Neural progenitor cell (in vitro differentiated cells): Measurements from ENCODE around the gene OGFOD2. TPM values are rescaled to one million over a fixed set of nuclear protein-coding genes. Genes with fewer than 3 reads are reported as not detected.

Experiments
- DNase-seq: peaks from one replicate; pipeline ENCODE4 v3.0.0-alpha.2; 2016; ENCODE audit warnings: low spot score
- H2AFZ ChIP-seq: fragments of 200-600 bp; sonication (generic); replicated peaks from 2 replicates; pipeline ENCODE4 v1.6.1; 2016; ENCODE audit warnings: antibody characterized with exemption
- H3F3A ChIP-seq: fragments of 200-600 bp; sonication (generic); 2 replicates; pipeline ENCODE4 v1.6.1; 2016; ENCODE audit warnings: antibody characterized with exemption, low read depth
- H3K27ac ChIP-seq: fragments of 200-600 bp; sonication (generic); 2 replicates; pipeline ENCODE4 v1.5.1; 2016; ENCODE audit warnings: mild to moderate bottlenecking
- H3K27me3 ChIP-seq: fragments of 200-600 bp; sonication (generic); 2 replicates; pipeline ENCODE4 v1.6.1; 2016; ENCODE audit warnings: mild to moderate bottlenecking, moderate library complexity
- H3K36me3 ChIP-seq: fragments of 200-600 bp; sonication (generic); 2 replicates; pipeline ENCODE4 v1.5.1; 2016
- H3K4me1 ChIP-seq: fragments of 200-600 bp; sonication (generic); 2 replicates; pipeline ENCODE4 v1.6.1; 2016; ENCODE audit warnings: mixed run types
- H3K4me2 ChIP-seq: fragments of 200-600 bp; sonication (generic); 2 replicates; pipeline ENCODE4 v1.6.1; 2016
- H3K4me3 ChIP-seq: fragments of 200-600 bp; sonication (generic); 2 replicates; pipeline ENCODE4 v1.5.1; 2016
- H3K79me2 ChIP-seq: fragments of 200-600 bp; sonication (generic); 2 replicates; pipeline ENCODE4 v1.6.1; 2016; ENCODE audit warnings: low read depth
- H3K9ac ChIP-seq: fragments of 200-600 bp; sonication (generic); 2 replicates; pipeline ENCODE4 v1.6.1; 2016
- H3K9me3 ChIP-seq: fragments of 200-600 bp; sonication (generic); 2 replicates; pipeline ENCODE4 v1.5.1; 2016; ENCODE audit warnings: low read depth
- H4K20me1 ChIP-seq: fragments of 200-600 bp; sonication (generic); 2 replicates; pipeline ENCODE4 v1.6.1; 2016; ENCODE audit warnings: low read depth
- H3K27ac Mint-ChIP-seq: 3 replicates; pipeline ENCODE4 v1.8.0; 2021; ENCODE audit warnings: mixed read lengths
- H3K27me3 Mint-ChIP-seq: 2 replicates; pipeline ENCODE4 v1.8.0; 2022; ENCODE audit warnings: low read depth, mild to moderate bottlenecking, inconsistent platforms, moderate library complexity, mixed read lengths; ENCODE audit not compliant: insufficient read depth
- H3K36me3 Mint-ChIP-seq: 3 replicates; pipeline ENCODE4 v1.8.0; 2021; ENCODE audit warnings: mixed read lengths
- H3K4me1 Mint-ChIP-seq: 3 replicates; pipeline ENCODE4 v1.8.0; 2021; ENCODE audit warnings: mixed read lengths
- H3K4me3 Mint-ChIP-seq: 3 replicates; pipeline ENCODE4 v1.8.0; 2021; ENCODE audit warnings: mild to moderate bottlenecking, moderate library complexity, mixed read lengths
- H3K9me3 Mint-ChIP-seq: 3 replicates; pipeline ENCODE4 v1.8.0; 2020; ENCODE audit warnings: mixed read lengths
- CTCF ChIP-seq: fragments of 200-600 bp; sonication (generic); IDR thresholded peaks from 2 replicates; pipeline ENCODE4 v1.5.1; 2017; ENCODE audit warnings: antibody characterized with exemption, mild to moderate bottlenecking
- EZH2 ChIP-seq: fragments of 200-600 bp; sonication (generic); IDR thresholded peaks from 2 replicates; pipeline ENCODE4 v1.6.1; 2017; ENCODE audit warnings: antibody characterized with exemption, mild to moderate bottlenecking, moderate library complexity
- EZH2phosphoT487 ChIP-seq: fragments of 200-600 bp; sonication (generic); IDR thresholded peaks from 2 replicates; pipeline ENCODE4 v1.6.1; 2017; ENCODE audit warnings: antibody characterized with exemption
- total RNA-seq: library from RNA; depleted of rRNA; stranded (reverse); fragments of >200 nt; gene quantifications from 2 replicates; pipeline ENCODE4 v1.2.3, GENCODE V29; 2015; ENCODE audit warnings: low replicate concordance

The OGFOD2 gene
- total RNA-seq, 1 donor from 2014 or later: 9.9 TPM

GRCh38 chr12:122965321-122965751 is 9.7 kb upstream of the OGFOD2 start:
- H3K9me3 Mint-ChIP-seq: no peaks in the 10 kb centered on the region
- H3K27ac Mint-ChIP-seq: no peak overlapping the region
- H3F3A ChIP-seq: peaks cover 19% of the 10 kb centered on the region
- peak overlapping the region; percentile 74 for H3K4me3 ChIP-seq
- H3K27me3 ChIP-seq: no peaks in the 10 kb centered on the region
- peaks cover 11% of the 10 kb centered on the region for H3K27me3 Mint-ChIP-seq
- peak; percentile 40 for DNase-seq
- peak overlapping the region; percentile 98 for H3K4me2 ChIP-seq
- no peak overlapping the region for H2AFZ ChIP-seq
- H3K4me1 Mint-ChIP-seq: peaks cover 14% of the 10 kb centered on the region
- no peak for TF ChIP-seq CTCF
- no peak for TF ChIP-seq EZH2phosphoT487
- TF ChIP-seq EZH2: no peak
- no peak overlapping the region for H3K9ac ChIP-seq
- peak overlapping the region; percentile 80 for H3K4me3 Mint-ChIP-seq
- peaks cover 12% of the 10 kb centered on the region for H3K4me1 ChIP-seq
- no peaks in the 10 kb centered on the region for H3K79me2 ChIP-seq
- no peak overlapping the region for H3K27ac ChIP-seq
- H3K9me3 ChIP-seq: no peaks in the 10 kb centered on the region
- no peaks in the 10 kb centered on the region for H3K36me3 Mint-ChIP-seq
- peaks cover 19% of the 10 kb centered on the region for H4K20me1 ChIP-seq
- H3K36me3 ChIP-seq: no peaks in the 10 kb centered on the region

- Mint-ChIP-seq H3K36me3 (no peaks in the 10 kb centered on the region), H3K4me1 (peaks cover 14% of the 10 kb centered on the region), H3K4me3 (peak within 1 kb of the TSS; percentile 77), H3K27ac (no peak within 1 kb of the TSS), H3K27me3 (peaks cover 11% of the 10 kb centered on the region), H3K9me3 (no peaks in the 10 kb centered on the region)
- H3F3A ChIP-seq: peaks cover 19% of the 10 kb centered on the region
- peaks cover 19% of the 10 kb centered on the region for H4K20me1 ChIP-seq
- peak within 1 kb of the TSS; percentile 74 for H3K4me3 ChIP-seq
- peak; percentile 98 for DNase-seq
- no peaks in the 10 kb centered on the region for H3K27me3 ChIP-seq
- H3K9ac ChIP-seq: no peak within 1 kb of the TSS
- H3K4me1 ChIP-seq: peaks cover 12% of the 10 kb centered on the region
- H2AFZ ChIP-seq: no peak within 1 kb of the TSS
- no peaks in the 10 kb centered on the region for H3K79me2 ChIP-seq
- no peaks in the 10 kb centered on the region for H3K36me3 ChIP-seq
- H3K27ac ChIP-seq: no peak within 1 kb of the TSS
- no peaks in the 10 kb centered on the region for H3K9me3 ChIP-seq
- peak within 1 kb of the TSS; percentile 98 for H3K4me2 ChIP-seq
- no peak for TF ChIP-seq EZH2phosphoT487
- no peak for TF ChIP-seq EZH2
Observed at GRCh38 chr12:122965851-122966742, 8.9 kb upstream of the OGFOD2 start, which contains the start of gene ABCB9. TSS of gene ABCB9 (minus strand) at chr12:122966463. CDS start at chr12:122960235, 6,228 bp downstream.

- Histone ChIP-seq H3K4me3 (no peak overlapping the region), H3K4me2 (peak overlapping the region; percentile 44), H3K9me3 (no peaks in the 10 kb centered on the region), H3F3A (peaks cover 19% of the 10 kb centered on the region), H3K9ac (no peak overlapping the region), H3K79me2 (no peaks in the 10 kb centered on the region), H3K4me1 (peaks cover 12% of the 10 kb centered on the region), H3K27me3 (no peaks in the 10 kb centered on the region), H3K27ac (no peak overlapping the region), H4K20me1 (peaks cover 19% of the 10 kb centered on the region), H3K36me3 (no peaks in the 10 kb centered on the region), H2AFZ (no peak overlapping the region)
- no peak for DNase-seq
- Mint-ChIP-seq H3K4me3 (peak overlapping the region; percentile 67), H3K27me3 (peaks cover 8% of the 10 kb centered on the region), H3K27ac (no peak overlapping the region), H3K4me1 (peaks cover 14% of the 10 kb centered on the region), H3K9me3 (no peaks in the 10 kb centered on the region), H3K36me3 (no peaks in the 10 kb centered on the region)
- no peak for TF ChIP-seq CTCF
- no peak for TF ChIP-seq EZH2
- no peak for TF ChIP-seq EZH2phosphoT487
Observed at GRCh38 chr12:122966743-122967550, 8.1 kb upstream of the OGFOD2 start.
